ENCODE results near the gene MTMR3. TPM values are rescaled to one million over a fixed set of nuclear protein-coding genes. Genes with fewer than 3 reads are reported as not detected.
"Not testable (repeated sequence)": the region's sequence is repeated elsewhere in the genome, so short reads cannot be mapped to it uniquely, and the experiment has no call there.

The MTMR3 gene
- total RNA-seq, 2 experiments from 2014 or later, result 17.6 to 22.2 TPM

DNA sequence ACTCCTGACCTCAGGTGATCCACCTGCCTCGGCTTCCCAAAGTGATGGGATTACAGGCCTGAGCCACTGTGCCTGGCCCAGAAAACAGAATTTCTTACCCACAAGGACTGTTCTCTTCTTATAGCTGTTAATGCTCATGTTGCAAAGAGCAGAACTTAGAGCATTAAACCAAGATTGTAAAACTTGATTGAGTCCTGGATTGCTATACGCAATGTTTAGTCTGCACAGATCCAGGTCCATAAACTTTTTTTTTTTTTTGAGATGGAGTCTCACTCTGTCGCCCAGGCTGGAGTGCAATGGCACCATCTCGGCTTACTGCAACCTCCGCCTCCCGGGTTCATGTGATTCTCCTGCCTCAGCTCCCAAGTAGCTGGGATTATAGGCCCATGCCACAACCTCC is 178.1 kb downstream of the MTMR3 start:
- POLR2A ChIA-PET, result interaction anchor here (0.6 kb wide), 2 partner anchors 12 to 105 kb away, joined by 3 to 4 read pairs; no protein-coding TSS in a partner anchor
- H3K4me1 ChIP-seq (ENCODE audit: insufficient read depth, low read length, poor library complexity, severe bottlenecking); H3K9me2 ChIP-seq (ENCODE audit: insufficient read depth, low read length); intact Hi-C loops (cut with micrococcal nuclease; ENCODE audit: unreplicated experiment); H3K4me3 ChIP-seq (ENCODE audit: low read depth, low read length, poor library complexity, severe bottlenecking); BruUV-seq (replicated peaks); H3K36me3 ChIP-seq (ENCODE audit: insufficient read depth, low read length); H2AFZ ChIP-seq (ENCODE audit: low read length); CTCF ChIA-PET (ENCODE audit: unreplicated experiment); H3K4me2 ChIP-seq (ENCODE audit: low read length); H3K79me2 ChIP-seq (ENCODE audit: insufficient read depth, low read depth, low read length); H3K27ac ChIP-seq (ENCODE audit: low read depth, low read length, poor library complexity, severe bottlenecking); H3K9me3 ChIP-seq (ENCODE audit: low read length); H4K20me1 ChIP-seq (ENCODE audit: insufficient read depth, low read length); DNase-seq (ENCODE audit: low spot score): not testable (repeated sequence)

DNA sequence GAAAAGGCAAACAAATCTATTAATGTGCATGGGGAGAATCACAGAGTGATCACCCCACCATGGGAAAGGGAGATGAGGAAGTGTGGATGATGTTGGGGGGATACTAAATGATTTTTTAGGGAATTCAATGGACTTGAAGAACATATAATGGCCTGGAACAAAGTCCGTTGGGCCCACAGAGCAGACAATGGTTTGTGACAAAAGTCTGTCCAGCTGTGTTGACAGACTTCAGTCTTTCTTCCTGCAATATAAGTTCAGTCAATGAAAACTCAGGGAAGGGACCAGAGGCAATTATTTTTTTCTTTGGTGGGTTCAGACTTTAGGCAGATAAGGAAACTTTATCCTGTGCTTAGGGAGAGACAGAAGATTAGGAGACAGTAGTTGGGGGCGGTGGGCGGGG is 179.3 kb downstream of the MTMR3 start:
- no peaks in the 10 kb centered on the region for H3K36me3 ChIP-seq (ENCODE audit: insufficient read depth, low read length)
- no peak for DNase-seq (ENCODE audit: low spot score)
- TF ChIP-seq, protein P1, sequence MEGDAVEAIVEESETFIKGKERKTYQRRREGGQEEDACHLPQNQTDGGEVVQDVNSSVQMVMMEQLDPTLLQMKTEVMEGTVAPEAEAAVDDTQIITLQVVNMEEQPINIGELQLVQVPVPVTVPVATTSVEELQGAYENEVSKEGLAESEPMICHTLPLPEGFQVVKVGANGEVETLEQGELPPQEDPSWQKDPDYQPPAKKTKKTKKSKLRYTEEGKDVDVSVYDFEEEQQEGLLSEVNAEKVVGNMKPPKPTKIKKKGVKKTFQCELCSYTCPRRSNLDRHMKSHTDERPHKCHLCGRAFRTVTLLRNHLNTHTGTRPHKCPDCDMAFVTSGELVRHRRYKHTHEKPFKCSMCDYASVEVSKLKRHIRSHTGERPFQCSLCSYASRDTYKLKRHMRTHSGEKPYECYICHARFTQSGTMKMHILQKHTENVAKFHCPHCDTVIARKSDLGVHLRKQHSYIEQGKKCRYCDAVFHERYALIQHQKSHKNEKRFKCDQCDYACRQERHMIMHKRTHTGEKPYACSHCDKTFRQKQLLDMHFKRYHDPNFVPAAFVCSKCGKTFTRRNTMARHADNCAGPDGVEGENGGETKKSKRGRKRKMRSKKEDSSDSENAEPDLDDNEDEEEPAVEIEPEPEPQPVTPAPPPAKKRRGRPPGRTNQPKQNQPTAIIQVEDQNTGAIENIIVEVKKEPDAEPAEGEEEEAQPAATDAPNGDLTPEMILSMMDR (conservative IDR thresholded peaks at IDR 0.05; ENCODE audit: low read length), result no peak
- no peak for TF ChIP-seq EZH2phosphoT487 (IDR thresholded peaks at IDR 0.05; ENCODE audit: borderline replicate concordance, low read depth, low read length)
- H3K4me1 ChIP-seq (ENCODE audit: insufficient read depth, low read length, poor library complexity, severe bottlenecking), result no peaks in the 10 kb centered on the region
- POLR2A ChIA-PET, result no interaction called here
- no peaks in the 10 kb centered on the region; the same call in 1 of the 2 replicates for H3K9me3 ChIP-seq (ENCODE audit: low read length)
- no peak overlapping the region for H2AFZ ChIP-seq (ENCODE audit: low read length)
- no peak overlapping the region for H3K4me3 ChIP-seq (ENCODE audit: low read depth, low read length, poor library complexity, severe bottlenecking)
- no peaks in the 10 kb centered on the region for H3K9me2 ChIP-seq (ENCODE audit: insufficient read depth, low read length)
- no peaks in the 10 kb centered on the region for H4K20me1 ChIP-seq (ENCODE audit: insufficient read depth, low read length)
- intact Hi-C loops (cut with micrococcal nuclease; ENCODE audit: unreplicated experiment), result no loop called here
- BruUV-seq (replicated peaks), result no TSS peak
- no peak overlapping the region for H3K27ac ChIP-seq (ENCODE audit: low read depth, low read length, poor library complexity, severe bottlenecking)
- H3K4me2 ChIP-seq (ENCODE audit: low read length), result no peak overlapping the region
- CTCF ChIA-PET (ENCODE audit: unreplicated experiment), result no interaction called here
- H3K79me2 ChIP-seq (ENCODE audit: insufficient read depth, low read depth, low read length), result no peaks in the 10 kb centered on the region

DNA sequence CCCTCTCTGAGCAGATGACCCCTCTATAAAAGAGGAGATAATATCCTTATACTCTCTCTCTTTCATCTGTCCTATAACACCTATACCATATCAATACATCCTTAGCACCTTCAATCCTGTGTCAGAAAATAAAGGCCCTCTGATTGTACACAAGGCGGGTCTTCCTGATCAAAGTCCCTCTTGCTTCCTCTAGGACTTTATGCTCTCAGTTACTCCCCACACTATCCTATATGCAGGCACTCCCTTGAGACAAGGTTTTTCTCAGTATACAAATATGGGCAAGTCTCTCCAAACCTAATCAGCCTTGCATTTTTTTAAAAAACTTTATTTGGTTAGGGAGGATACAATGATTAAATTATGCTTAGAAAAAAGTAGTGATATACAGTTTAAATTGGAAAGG is 180.0 kb downstream of the MTMR3 start:
- ChIA-PET CTCF (ENCODE audit: unreplicated experiment) (no interaction called here), POLR2A (no interaction called here)
- H3K9me3 ChIP-seq (ENCODE audit: low read length), result no peaks in the 10 kb centered on the region; the same call in 1 of the 2 replicates
- H3K27ac ChIP-seq (ENCODE audit: low read depth, low read length, poor library complexity, severe bottlenecking), result no peak overlapping the region
- H3K36me3 ChIP-seq (ENCODE audit: insufficient read depth, low read length), result no peaks in the 10 kb centered on the region
- no peak overlapping the region for H2AFZ ChIP-seq (ENCODE audit: low read length)
- DNase-seq (ENCODE audit: low spot score), result no peak
- H3K4me3 ChIP-seq (ENCODE audit: low read depth, low read length, poor library complexity, severe bottlenecking), result no peak overlapping the region
- TF ChIP-seq EZH2phosphoT487 (IDR thresholded peaks at IDR 0.05; ENCODE audit: borderline replicate concordance, low read depth, low read length), result no peak
- TF ChIP-seq, protein P1 (conservative IDR thresholded peaks at IDR 0.05; ENCODE audit: low read length), result no peak
- no TSS peak for BruUV-seq (replicated peaks)
- intact Hi-C loops (cut with micrococcal nuclease; ENCODE audit: unreplicated experiment), result no loop called here
- H3K79me2 ChIP-seq (ENCODE audit: insufficient read depth, low read depth, low read length), result no peaks in the 10 kb centered on the region
- no peaks in the 10 kb centered on the region for H3K4me1 ChIP-seq (ENCODE audit: insufficient read depth, low read length, poor library complexity, severe bottlenecking)
- no peak overlapping the region for H3K4me2 ChIP-seq (ENCODE audit: low read length)
- H3K9me2 ChIP-seq (ENCODE audit: insufficient read depth, low read length), result no peaks in the 10 kb centered on the region
- H4K20me1 ChIP-seq (ENCODE audit: insufficient read depth, low read length), result no peaks in the 10 kb centered on the region

Measured in OCI-LY7 (cell line).